ENCODE results near the gene SH2D3A. TPM values are rescaled to one million over a fixed set of nuclear protein-coding genes. Genes with fewer than 3 reads are reported as not detected.

Gene SH2D3A
- total and polyA plus RNA-seq, 2 experiments from 2014 or later = 14.8 to 19.6 TPM

DNA sequence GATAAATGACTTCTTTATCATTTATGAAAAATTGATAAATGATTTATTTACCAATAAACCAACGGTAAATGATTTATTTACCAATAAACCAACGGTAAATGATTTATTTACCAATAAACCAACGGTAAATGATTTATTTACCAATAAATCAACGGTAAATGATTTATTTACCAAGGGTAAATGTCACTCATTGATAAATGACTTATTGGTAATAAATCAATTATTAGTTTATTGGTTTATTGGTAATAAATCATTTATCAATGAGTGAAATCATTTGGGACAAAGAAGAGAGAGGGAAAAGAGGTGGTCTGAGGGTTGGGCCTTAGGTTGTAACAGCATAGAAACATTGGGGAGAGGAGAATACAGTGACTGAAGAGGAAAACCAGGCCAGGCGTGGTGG lies 26.7 kb upstream of the SH2D3A start:
- H3K36me3 ChIP-seq (replicated peaks; ENCODE audit: insufficient read depth, low read depth) = no peaks in the 10 kb centered on the region
- no peak overlapping the region for H3K27ac ChIP-seq
- no peak overlapping the region for H2AFZ ChIP-seq
- no peak for DNase-seq (ENCODE audit: low spot score)
- no peaks in the 10 kb centered on the region for H3K9me3 ChIP-seq (ENCODE audit: low read depth)
- H3K27me3 ChIP-seq = no peaks in the 10 kb centered on the region
- no peaks in the 10 kb centered on the region for H3K4me1 ChIP-seq (ENCODE audit: insufficient read depth)
- no peak overlapping the region for H3K4me2 ChIP-seq
- H3K4me3 ChIP-seq = no peak overlapping the region
- no peaks in the 10 kb centered on the region for H3K9me2 ChIP-seq (replicated peaks; ENCODE audit: insufficient read depth)
- H3K79me2 ChIP-seq = no peaks in the 10 kb centered on the region
- no peaks in the 10 kb centered on the region for H4K20me1 ChIP-seq (ENCODE audit: insufficient read depth, poor library complexity, severe bottlenecking)
- WGBS (ENCODE audit: low lambda C conversion rate, missing lambda C conversion rate) = 92% methylated on average over 5 of the region's 5 CpGs
- TF ChIP-seq CTCF (IDR thresholded peaks at IDR 0.05; ENCODE audit: poor library complexity) (no peak), EZH2 (IDR thresholded peaks at IDR 0.05; ENCODE audit: borderline replicate concordance) (no peak), EZH2phosphoT487 (IDR thresholded peaks at IDR 0.05; ENCODE audit: low read depth, severe bottlenecking, unreplicated experiment) (no peak)

DNA sequence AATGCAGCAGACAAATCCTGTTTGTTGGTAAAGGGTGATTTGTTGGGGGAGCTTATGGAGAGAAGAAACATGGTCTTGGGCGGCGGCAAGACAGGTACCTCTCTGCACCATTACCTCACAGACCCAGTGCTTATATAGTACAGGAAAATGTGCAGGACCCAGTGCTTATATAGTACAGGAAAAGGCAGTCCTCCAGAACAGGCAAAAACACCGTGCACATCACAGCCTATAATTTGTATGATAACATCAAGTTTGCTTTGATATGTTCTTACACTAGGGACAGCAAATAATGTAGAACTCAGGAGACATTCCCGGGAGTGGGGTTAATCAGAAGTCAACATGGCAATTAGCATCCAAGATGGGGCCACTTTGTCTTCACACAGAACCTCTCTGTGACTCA lies 26.2 kb upstream of the SH2D3A start:
- Histone ChIP-seq H2AFZ (no peak overlapping the region), H3K36me3 (replicated peaks; ENCODE audit: insufficient read depth, low read depth) (no peaks in the 10 kb centered on the region)
- WGBS (ENCODE audit: low lambda C conversion rate, missing lambda C conversion rate) = 93% methylated on average over 4 of the region's 4 CpGs

DNA sequence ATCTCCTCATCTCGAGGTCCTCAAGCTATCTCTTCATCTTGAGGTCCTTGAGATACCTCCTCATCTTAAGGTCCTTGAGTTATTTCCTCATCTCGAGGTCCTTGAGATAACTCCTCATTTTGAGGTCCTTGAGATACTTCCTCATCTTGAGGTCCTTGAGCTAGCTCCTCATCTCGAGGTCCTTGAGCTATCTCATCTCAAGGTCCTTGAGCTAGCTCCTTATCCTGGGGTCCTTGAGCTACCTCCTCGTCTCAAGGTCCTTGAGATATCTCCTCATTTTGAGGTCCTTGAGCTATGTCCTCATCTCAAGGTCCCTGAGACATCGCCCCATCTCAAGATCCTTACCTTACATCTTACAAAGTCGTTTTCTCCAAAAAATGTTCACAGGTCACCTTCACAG lies 24.0 kb upstream of the SH2D3A start:
- Histone ChIP-seq H3K9me3 (ENCODE audit: low read depth) (no peaks in the 10 kb centered on the region), H3K4me2 (no peak overlapping the region), H3K4me1 (ENCODE audit: insufficient read depth) (no peaks in the 10 kb centered on the region), H3K79me2 (no peaks in the 10 kb centered on the region), H3K4me3 (no peak overlapping the region), H2AFZ (no peak overlapping the region), H3K36me3 (replicated peaks; ENCODE audit: insufficient read depth, low read depth) (no peaks in the 10 kb centered on the region), H3K27ac (no peak overlapping the region), H4K20me1 (ENCODE audit: insufficient read depth, poor library complexity, severe bottlenecking) (no peaks in the 10 kb centered on the region), H3K9me2 (replicated peaks; ENCODE audit: insufficient read depth) (no peaks in the 10 kb centered on the region), H3K27me3 (no peaks in the 10 kb centered on the region)
- no peak for TF ChIP-seq EZH2 (IDR thresholded peaks at IDR 0.05; ENCODE audit: borderline replicate concordance)
- TF ChIP-seq CTCF (IDR thresholded peaks at IDR 0.05; ENCODE audit: poor library complexity) = no peak
- no peak for TF ChIP-seq EZH2phosphoT487 (IDR thresholded peaks at IDR 0.05; ENCODE audit: low read depth, severe bottlenecking, unreplicated experiment)
- DNase-seq (ENCODE audit: low spot score) = no peak
- WGBS (ENCODE audit: low lambda C conversion rate, missing lambda C conversion rate) = 68% methylated on average over 6 of the region's 6 CpGs

More for the DNA sequence above, 26.2 kb upstream of the SH2D3A start:
- no peak for DNase-seq (ENCODE audit: low spot score)
- no peak overlapping the region for H3K27ac ChIP-seq
- TF ChIP-seq EZH2phosphoT487 (IDR thresholded peaks at IDR 0.05; ENCODE audit: low read depth, severe bottlenecking, unreplicated experiment) (no peak), EZH2 (IDR thresholded peaks at IDR 0.05; ENCODE audit: borderline replicate concordance) (no peak), CTCF (IDR thresholded peaks at IDR 0.05; ENCODE audit: poor library complexity) (no peak)
- no peak overlapping the region for H3K4me2 ChIP-seq
- H3K4me1 ChIP-seq (ENCODE audit: insufficient read depth) = no peaks in the 10 kb centered on the region
- H3K79me2 ChIP-seq = no peaks in the 10 kb centered on the region
- no peaks in the 10 kb centered on the region for H4K20me1 ChIP-seq (ENCODE audit: insufficient read depth, poor library complexity, severe bottlenecking)
- no peaks in the 10 kb centered on the region for H3K9me3 ChIP-seq (ENCODE audit: low read depth)
- H3K27me3 ChIP-seq = no peaks in the 10 kb centered on the region
- no peaks in the 10 kb centered on the region for H3K9me2 ChIP-seq (replicated peaks; ENCODE audit: insufficient read depth)
- no peak overlapping the region for H3K4me3 ChIP-seq

Data from hepatocyte (in vitro differentiated cells).